Transverse colon (tissue), 4 donors: ENCODE measurements around the gene ALPI. TPM values are rescaled to one million over a fixed set of nuclear protein-coding genes. Genes with fewer than 3 reads are reported as not detected.

Source experiments
- DNase-seq: peaks from one replicate; pipeline ENCODE4 v3.0.0-alpha.2; 2019
- H3K27ac ChIP-seq, 4 donors: fragments of 200-600 bp; sonication (generic); 2 replicates each; pipeline ENCODE4 v1.5.1; 2016 to 2018; ENCODE audit warnings: inconsistent platforms in 4 of 4
- H3K27me3 ChIP-seq: fragments of 200-600 bp; sonication (generic); 2 replicates; pipeline ENCODE4 v1.5.1; 2017; ENCODE audit warnings: inconsistent platforms
- H3K36me3 ChIP-seq, 4 donors: fragments of 200-600 bp; sonication (generic); 2 replicates each; pipeline ENCODE4 v1.5.1; 2017 to 2019; ENCODE audit warnings: inconsistent platforms in 4 of 4
- H3K4me1 ChIP-seq, 4 donors: fragments of 200-600 bp; sonication (generic); 2 replicates each; pipeline ENCODE4 v1.5.1; 2017 to 2020; ENCODE audit warnings: inconsistent platforms in 4 of 4
- H3K4me3 ChIP-seq, 4 donors: fragments of 200-600 bp; sonication (generic); 1 replicate in 1 of 4; 2 replicates in 3 of 4; pipeline versions ENCODE4 v1.5.1 to v1.6.1; 2017 to 2019; ENCODE audit warnings: inconsistent platforms in 4 of 4
- H3K9me3 ChIP-seq, 2 donors: fragments of 200-600 bp; sonication (generic); 2 replicates each; pipeline ENCODE4 v1.5.1; 2017 to 2019; ENCODE audit warnings: inconsistent platforms in 2 of 2
- CTCF ChIP-seq, 5 experiments: fragments of 200-600 bp in 3 of 5; fragments of 450-650 bp in 2 of 5; sonication (generic) in 3 of 5; IDR thresholded peaks; 1 replicate in 2 of 5; 2 replicates in 3 of 5; pipeline ENCODE4 v1.5.1; 2016 to 2017; ENCODE audit warnings: antibody characterized with exemption in 5 of 5, inconsistent platforms in 3 of 5, mild to moderate bottlenecking in 2 of 5, moderate library complexity in 1 of 5
- EP300 ChIP-seq: sonication (generic); formaldehyde crosslinking; IDR thresholded peaks from one replicate; pipeline ENCODE4 v1.6.1; 2017; ENCODE audit warnings: antibody characterized with exemption, low read depth
- POLR2A ChIP-seq: fragments of 450-650 bp; IDR thresholded peaks from one replicate; pipeline ENCODE4 v1.6.1; 2016; ENCODE audit warnings: antibody characterized with exemption, mild to moderate bottlenecking, moderate library complexity
- POLR2AphosphoS5 ChIP-seq, 3 donors: sonication (generic); formaldehyde crosslinking; IDR thresholded peaks; one replicate each; pipeline ENCODE4 v1.6.1; 2016; ENCODE audit warnings: antibody characterized with exemption in 3 of 3
- WGBS, 2 donors: methylation state at CpG; one replicate each; pipeline ENCODE4 v1.1.5; 2018; ENCODE audit warnings: low coverage in 1 of 2; 5-methylcytosine and 5-hydroxymethylcytosine counted together
- in situ Hi-C, 4 donors: fragments of 200-750 bp; cut with MboI; loops; one replicate each; pipeline versions ENCODE4 v1.15.0 to v1.15.1; 2017; ENCODE audit warnings: low sequenced_read_pairs in 3 of 4, low pct_ligation_motif_present in 1 of 4, low pct_unique_long_range_greater_than_20kb in 1 of 4
- intact Hi-C: fragments of 100-400 bp; cut with DNase I; formaldehyde crosslinking; loops from one replicate; pipeline ENCODE4 v1.15.1; 2023; ENCODE audit warnings: low total_unique reads
- total RNA-seq, 4 donors: library from RNA; depleted of rRNA; stranded (reverse); fragments of >200 nt; gene quantifications; one replicate each; pipeline ENCODE4 v1.1.0, GENCODE V29; 2016

ALPI gene
- total RNA-seq, 4 donors from 2014 or later: 4.2 to 50.9 (median 25.9) TPM

- Histone ChIP-seq H3K9me3 (no peaks in the 10 kb centered on the region), H3K27me3 (peaks cover 52% of the 10 kb centered on the region), H3K27ac (no peak overlapping the region), H3K36me3 (no peaks in the 10 kb centered on the region), H3K4me1 (peaks cover 0 to 17% (median 7%) of the 10 kb centered on the region in 4 donors), H3K4me3 (no peak overlapping the region)
- intact Hi-C loops: no loop called here
- no peak for TF ChIP-seq CTCF (IDR thresholded peaks at IDR 0.05)
- TF ChIP-seq POLR2AphosphoS5 (IDR thresholded peaks at IDR 0.05): no peak
- no peak for TF ChIP-seq POLR2A
- no peak for TF ChIP-seq EP300
- WGBS, 2 donors: 84 to 94% methylated on average over 6 to 23 of the region's 30 CpGs
- DNase-seq: no peak
- in situ Hi-C loops: no loop called here
Observed at GRCh38 chr2:232490221-232491138, 34.5 kb downstream of the ALPI start.

GRCh38 chr2:232491139-232491780, 35.3 kb downstream of the ALPI start:
- no peak for DNase-seq
- intact Hi-C loops: no loop called here

GRCh38 chr2:232492236-232492848, 36.4 kb downstream of the ALPI start:
- intact Hi-C loops: no loop called here
- no peak for TF ChIP-seq POLR2AphosphoS5 (IDR thresholded peaks at IDR 0.05)
- TF ChIP-seq POLR2A: no peak
- no peak for TF ChIP-seq CTCF (IDR thresholded peaks at IDR 0.05)

More at GRCh38 chr2:232491139-232491780, 35.3 kb downstream of the ALPI start:
- in situ Hi-C loops: no loop called here
- Histone ChIP-seq H3K4me3 (no peak overlapping the region), H3K4me1 (peaks cover 0 to 10% (median 7%) of the 10 kb centered on the region in 4 donors), H3K27me3 (peaks cover 44% of the 10 kb centered on the region), H3K36me3 (no peaks in the 10 kb centered on the region), H3K9me3 (no peaks in the 10 kb centered on the region), H3K27ac (no peak overlapping the region)
- WGBS, 2 donors: 85 to 88% methylated on average over 3 to 12 of the region's 12 CpGs
- TF ChIP-seq EP300: no peak
- TF ChIP-seq POLR2A: no peak
- TF ChIP-seq CTCF (IDR thresholded peaks at IDR 0.05): no peak
- no peak for TF ChIP-seq POLR2AphosphoS5 (IDR thresholded peaks at IDR 0.05)

More at GRCh38 chr2:232492236-232492848, 36.4 kb downstream of the ALPI start:
- no peak for DNase-seq
- H3K4me1 ChIP-seq: peaks cover 0 to 2% (median 1%) of the 10 kb centered on the region in 4 donors
- H3K27ac ChIP-seq: no peak overlapping the region
- peaks cover 33% of the 10 kb centered on the region for H3K27me3 ChIP-seq
- no peaks in the 10 kb centered on the region for H3K36me3 ChIP-seq
- H3K9me3 ChIP-seq: no peaks in the 10 kb centered on the region
- 50 to 73% methylated on average over 2 to 8 of the region's 8 CpGs for WGBS, 2 donors
- no peak overlapping the region for H3K4me3 ChIP-seq
- in situ Hi-C loops: no loop called here
